ENCODE data around the gene KIAA0040. TPM values are rescaled to one million over a fixed set of nuclear protein-coding genes. Genes with fewer than 3 reads are reported as not detected.
A peak's percentile ranks its signal among the peaks of the same experiment; 100 is the strongest.

Gene KIAA0040
- total and polyA plus RNA-seq, 2 donors (not counting 3 experiments of a cell fraction or from before 2014, with no cell fraction given), result 8.3 to 10.9 TPM

GRCh38 chr1:175154629-175155472, 37.7 kb downstream of the KIAA0040 start:
- FAIRE-seq (peak; percentile 81), DNase-seq (ENCODE audit: low read depth, low spot score) (peak; percentile 72)
- ChIA-PET CTCF (interaction anchor here (0.7 to 9.1 kb wide), 50 partner anchors 9 to 1725 kb away, joined by 3 to 369 read pairs (median 4); partner anchors contain the start of genes KIAA0040 and TNR), POLR2A (no interaction called here)
- Histone ChIP-seq H2AFZ (ENCODE audit: low read depth, low read length) (no peak overlapping the region), H3K4me3 (replicated peaks in 1 of 3; ENCODE audit: insufficient read depth in 1 of 3, low read depth in 1 of 3, low read length in 3 of 3) (no peak overlapping the region), H4K20me1 (replicated peaks; ENCODE audit: control insufficient read depth, extremely low read depth, insufficient read depth, low read length) (no peaks in the 10 kb centered on the region), H3K9me1 (replicated peaks; ENCODE audit: control insufficient read depth, extremely low read depth, insufficient read depth, low read length) (no peaks in the 10 kb centered on the region), H3K27ac (ENCODE audit: insufficient read depth, low read depth, low read length) (no peak overlapping the region), H3K4me1 (ENCODE audit: control insufficient read depth, extremely low read depth, insufficient read depth, low read length) (no peaks in the 10 kb centered on the region), H3K36me3 (ENCODE audit: control insufficient read depth in 2 of 2, extremely low read depth in 1 of 2, insufficient read depth in 2 of 2, low read length in 2 of 2) (peaks cover 0 to 3% of the 10 kb centered on the region in 2 experiments), H3K27me3 (ENCODE audit: control insufficient read depth in 2 of 2, insufficient read depth in 2 of 2, low read length in 2 of 2) (peaks cover 0 to 20% of the 10 kb centered on the region in 2 experiments), H3K9me3 (replicated peaks; ENCODE audit: control insufficient read depth, insufficient read depth, low read length) (no peaks in the 10 kb centered on the region), H3K4me2 (ENCODE audit: insufficient read depth, low read length) (no peak overlapping the region), H3K9ac (replicated peaks; ENCODE audit: extremely low read depth, insufficient read depth, low read length) (no peak overlapping the region), H3K79me2 (ENCODE audit: control insufficient read depth, insufficient read depth, low read length) (no peaks in the 10 kb centered on the region)
- dilution Hi-C loops (cut with MboI; ENCODE audit: extremely low pct_ligation_motif_present, low sequenced_read_pairs) (loop anchor here (10.0 kb wide), 1 partner anchor 160 kb away; no protein-coding TSS in a partner anchor), intact Hi-C loops (cut with micrococcal nuclease) (loop anchor here (1.0 to 5.0 kb wide), 6 partner anchors 14 to 734 kb away; partner anchors contain the start of gene TNR)
- TF ChIP-seq, protein P1, sequence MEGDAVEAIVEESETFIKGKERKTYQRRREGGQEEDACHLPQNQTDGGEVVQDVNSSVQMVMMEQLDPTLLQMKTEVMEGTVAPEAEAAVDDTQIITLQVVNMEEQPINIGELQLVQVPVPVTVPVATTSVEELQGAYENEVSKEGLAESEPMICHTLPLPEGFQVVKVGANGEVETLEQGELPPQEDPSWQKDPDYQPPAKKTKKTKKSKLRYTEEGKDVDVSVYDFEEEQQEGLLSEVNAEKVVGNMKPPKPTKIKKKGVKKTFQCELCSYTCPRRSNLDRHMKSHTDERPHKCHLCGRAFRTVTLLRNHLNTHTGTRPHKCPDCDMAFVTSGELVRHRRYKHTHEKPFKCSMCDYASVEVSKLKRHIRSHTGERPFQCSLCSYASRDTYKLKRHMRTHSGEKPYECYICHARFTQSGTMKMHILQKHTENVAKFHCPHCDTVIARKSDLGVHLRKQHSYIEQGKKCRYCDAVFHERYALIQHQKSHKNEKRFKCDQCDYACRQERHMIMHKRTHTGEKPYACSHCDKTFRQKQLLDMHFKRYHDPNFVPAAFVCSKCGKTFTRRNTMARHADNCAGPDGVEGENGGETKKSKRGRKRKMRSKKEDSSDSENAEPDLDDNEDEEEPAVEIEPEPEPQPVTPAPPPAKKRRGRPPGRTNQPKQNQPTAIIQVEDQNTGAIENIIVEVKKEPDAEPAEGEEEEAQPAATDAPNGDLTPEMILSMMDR (IDR thresholded peaks at IDR 0.05; ENCODE audit: extremely low read depth in 1 of 2, insufficient read depth in 1 of 2, low read depth in 1 of 2, low read length in 2 of 2), result peak; percentile 78 to 80
- no peak for TF ChIP-seq EZH2 (IDR thresholded peaks at IDR 0.05; ENCODE audit: borderline replicate concordance, low read depth, low read length, severe bottlenecking)
- peak; percentile 59 for TF ChIP-seq GATA2 (IDR thresholded peaks at IDR 0.05; ENCODE audit: insufficient read depth, insufficient read length, low read depth, low read length)
- no peak for TF ChIP-seq FOS (IDR thresholded peaks at IDR 0.05; ENCODE audit: borderline replicate concordance, insufficient read depth, low read length)
- no TSS peak for BruUV-seq (replicated peaks)

Data from endothelial cell of umbilical vein (primary cell).